Activated CD4-positive, alpha-beta T cell treated with anti-CD3 and anti-CD28 coated beads, Interleukin-2, Interleukin-6, amounts not matched to agents 100 ng/mL and 50 ng/mL, durations not matched to agents 16 hours and 8 hours (primary cell): Measurements from ENCODE around the gene SLC9C1.

Experiments used
- DNase-seq: peaks from one replicate; pipeline ENCODE4 v3.0.0-alpha.2; 2020

SLC9C1 gene

GRCh38 chr3:112175646-112176045 is 118.4 kb downstream of the SLC9C1 start:
- no peak for DNase-seq

DNA sequence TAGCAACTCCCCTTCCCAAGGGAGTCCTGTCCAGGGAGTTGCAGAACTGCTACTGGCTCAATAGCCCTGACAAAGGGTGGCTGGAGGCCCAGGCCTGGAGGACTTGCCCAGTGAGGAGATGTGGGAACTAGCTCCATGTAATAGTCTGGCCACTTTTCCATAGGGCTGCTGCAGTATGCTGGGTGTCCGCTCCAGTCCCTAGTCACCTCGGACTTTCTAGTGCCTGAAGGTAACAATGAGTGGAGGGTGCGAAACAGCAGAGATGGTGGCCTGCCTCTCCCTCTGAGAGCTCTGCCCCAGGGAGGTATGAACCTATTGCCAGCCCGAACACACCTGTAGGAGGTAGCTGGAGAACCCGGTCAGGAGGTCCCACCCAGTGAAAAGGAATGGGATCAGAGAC is 119.0 kb downstream of the SLC9C1 start:
- DNase-seq: no peak

DNA sequence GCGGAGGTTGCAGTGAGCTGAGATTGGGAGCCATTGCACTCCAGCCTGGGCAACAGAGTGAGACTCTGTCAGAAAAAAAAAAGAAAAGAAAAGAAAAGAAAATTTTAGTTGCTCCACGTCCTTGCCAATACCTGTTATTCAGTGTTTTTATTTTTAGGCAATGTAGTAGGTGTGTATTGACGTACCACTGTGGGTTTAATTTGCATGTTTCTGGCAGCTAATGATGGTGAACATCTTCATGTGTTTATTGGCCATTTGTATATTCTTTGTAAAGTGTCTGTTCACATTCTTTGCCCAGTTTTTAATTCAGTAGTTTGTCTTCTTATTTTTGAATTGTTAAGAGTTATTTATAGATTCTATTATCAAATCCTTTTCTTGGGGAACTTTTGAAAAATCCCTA is 122.9 kb downstream of the SLC9C1 start:
- no peak for DNase-seq

GRCh38 chr3:112170046-112170445 is 124.0 kb downstream of the SLC9C1 start:
- no peak for DNase-seq

DNA sequence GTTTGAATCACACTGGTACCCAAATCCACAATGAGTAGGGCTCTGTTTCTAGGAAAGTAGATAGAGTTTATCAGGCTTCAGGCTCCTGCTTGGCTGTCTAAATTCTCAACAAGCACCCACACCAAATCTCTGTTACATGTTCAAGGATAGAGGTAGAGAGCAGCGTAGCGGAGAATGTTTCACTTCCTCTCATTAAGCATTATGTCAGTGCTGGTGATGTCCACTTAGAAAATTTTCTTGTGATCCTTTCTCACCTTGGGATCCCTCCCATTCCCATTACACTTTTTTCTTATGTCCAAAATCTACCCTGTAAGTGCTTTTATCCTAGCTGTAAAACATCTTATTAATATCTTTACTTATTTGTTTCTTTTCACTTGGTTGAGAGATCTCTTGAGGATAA is 126.3 kb downstream of the SLC9C1 start:
- DNase-seq: no peak

GRCh38 chr3:112149136-112149535 is 144.9 kb downstream of the SLC9C1 start:
- no peak for DNase-seq

DNA sequence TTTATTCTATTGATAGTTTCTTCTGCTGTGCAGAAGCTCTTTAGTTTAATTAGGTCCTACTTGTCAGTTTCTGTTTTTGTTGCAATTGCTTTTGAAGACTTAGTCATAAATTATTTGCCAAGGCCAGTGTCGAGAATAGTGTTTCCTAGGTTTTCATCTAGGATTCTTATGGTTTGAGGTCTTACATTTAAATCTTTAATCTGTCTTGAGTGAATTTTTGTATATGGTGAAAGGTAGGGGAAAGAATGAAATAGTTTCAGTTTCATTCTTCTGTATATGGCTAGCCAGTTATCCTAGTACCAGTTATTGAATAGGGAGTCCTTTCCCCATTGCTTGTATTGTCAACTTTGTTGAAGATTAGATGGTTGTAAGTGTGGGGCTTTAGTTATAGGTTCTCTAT is 150.3 kb downstream of the SLC9C1 start:
- DNase-seq: no peak

DNA sequence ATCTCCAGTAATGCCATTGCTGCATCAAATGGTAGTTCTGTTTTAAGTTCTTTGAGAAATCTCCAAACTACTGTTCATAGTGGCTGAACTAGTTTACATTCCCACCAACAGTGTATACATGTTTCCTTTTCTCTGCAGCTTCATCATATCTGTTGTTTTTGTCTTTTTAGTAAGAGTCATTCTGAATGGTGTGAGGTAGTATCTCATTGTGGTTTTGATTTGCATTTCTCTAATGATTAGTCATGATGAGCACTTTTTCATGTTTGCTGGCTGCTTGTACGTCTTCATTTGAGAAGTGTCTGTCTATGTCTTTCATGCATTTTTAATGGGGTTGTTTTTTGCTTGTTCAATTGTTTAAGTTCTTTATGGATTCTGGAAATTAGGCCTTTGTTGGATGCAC is 150.8 kb downstream of the SLC9C1 start:
- peak; percentile 45 for DNase-seq

DNA sequence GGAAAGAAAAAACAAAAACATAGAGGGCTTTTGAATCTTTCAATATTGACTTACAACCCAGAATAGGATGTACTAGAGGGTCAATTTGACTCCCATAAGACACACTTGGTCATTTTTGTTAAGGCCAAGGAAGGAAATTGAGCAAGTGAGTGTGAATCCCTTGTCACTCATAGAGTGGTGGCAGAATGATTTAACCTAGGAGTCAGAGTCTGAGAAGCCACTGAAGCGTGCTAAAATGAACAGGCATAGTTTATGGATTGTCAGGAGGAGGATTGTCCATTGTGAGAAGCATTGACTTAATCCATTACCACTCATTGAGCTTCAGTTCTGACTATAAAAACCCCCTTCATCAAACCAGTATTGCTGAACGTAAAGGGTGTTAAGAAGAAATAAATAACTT is 152.7 kb downstream of the SLC9C1 start:
- no peak for DNase-seq

DNA sequence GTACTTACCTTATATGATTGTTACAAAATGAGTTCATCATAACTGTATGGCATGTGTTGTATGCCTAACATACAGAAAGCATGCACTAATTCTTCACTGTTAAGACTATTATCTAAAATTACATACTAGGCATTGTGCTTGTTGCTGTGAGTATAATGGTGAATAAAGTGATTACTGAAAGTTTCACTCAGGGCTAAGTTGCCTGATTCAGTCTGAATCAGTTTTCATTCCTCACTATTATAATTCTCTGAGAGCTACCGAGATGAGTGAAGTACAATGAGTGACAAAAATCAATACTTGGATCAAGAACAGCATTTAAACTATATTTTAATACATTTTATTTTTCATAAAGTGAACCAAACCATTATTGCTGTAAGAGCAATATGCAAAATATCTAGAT is 153.4 kb downstream of the SLC9C1 start:
- no peak for DNase-seq

- no peak for DNase-seq
These were observed 155.6 kb downstream of the SLC9C1 start for GRCh38 chr3:112138219-112138969.

GRCh38 chr3:112137781-112138180 is 156.2 kb downstream of the SLC9C1 start:
- DNase-seq: no peak

GRCh38 chr3:112136959-112137693 is 156.9 kb downstream of the SLC9C1 start:
- DNase-seq: peak; percentile 53

GRCh38 chr3:112136046-112136445 is 158.0 kb downstream of the SLC9C1 start:
- DNase-seq: no peak

DNA sequence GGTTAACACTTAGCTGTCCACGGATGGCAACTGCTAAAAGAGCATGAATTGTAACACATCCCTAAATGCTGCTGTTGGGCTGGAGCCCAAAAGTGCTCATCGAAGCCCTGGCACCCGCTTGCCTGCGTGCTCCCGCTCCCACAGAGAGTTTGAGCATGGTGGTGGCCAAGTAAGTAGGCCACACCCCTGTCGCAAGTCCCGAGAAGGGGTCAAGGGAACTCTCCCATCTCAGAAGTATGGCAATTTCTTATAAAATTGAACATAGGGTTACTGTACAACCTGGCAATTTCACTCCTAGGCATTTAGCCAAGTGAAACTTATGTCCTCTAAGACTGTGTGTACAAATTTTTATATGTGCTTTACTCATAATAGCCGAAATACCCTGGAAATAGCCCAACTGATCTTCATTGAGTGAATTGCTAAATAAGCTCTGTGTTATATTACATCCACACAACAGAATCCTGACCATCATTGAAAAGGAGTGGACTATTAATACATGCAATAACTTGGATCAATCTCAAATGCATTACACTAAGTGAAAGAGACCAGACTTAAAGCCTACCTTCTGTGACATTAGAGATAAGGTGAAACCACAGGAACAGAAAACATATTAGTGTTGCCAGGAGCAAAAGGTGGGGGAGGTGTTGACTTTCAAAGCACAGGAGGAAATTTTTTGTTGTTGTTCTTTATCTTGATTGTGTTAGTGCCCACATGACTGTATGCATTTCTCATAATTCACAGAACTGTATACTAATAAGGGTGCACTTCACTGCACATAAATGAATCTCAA is 159.5 kb downstream of the SLC9C1 start:
- DNase-seq: peak; percentile 15

DNA sequence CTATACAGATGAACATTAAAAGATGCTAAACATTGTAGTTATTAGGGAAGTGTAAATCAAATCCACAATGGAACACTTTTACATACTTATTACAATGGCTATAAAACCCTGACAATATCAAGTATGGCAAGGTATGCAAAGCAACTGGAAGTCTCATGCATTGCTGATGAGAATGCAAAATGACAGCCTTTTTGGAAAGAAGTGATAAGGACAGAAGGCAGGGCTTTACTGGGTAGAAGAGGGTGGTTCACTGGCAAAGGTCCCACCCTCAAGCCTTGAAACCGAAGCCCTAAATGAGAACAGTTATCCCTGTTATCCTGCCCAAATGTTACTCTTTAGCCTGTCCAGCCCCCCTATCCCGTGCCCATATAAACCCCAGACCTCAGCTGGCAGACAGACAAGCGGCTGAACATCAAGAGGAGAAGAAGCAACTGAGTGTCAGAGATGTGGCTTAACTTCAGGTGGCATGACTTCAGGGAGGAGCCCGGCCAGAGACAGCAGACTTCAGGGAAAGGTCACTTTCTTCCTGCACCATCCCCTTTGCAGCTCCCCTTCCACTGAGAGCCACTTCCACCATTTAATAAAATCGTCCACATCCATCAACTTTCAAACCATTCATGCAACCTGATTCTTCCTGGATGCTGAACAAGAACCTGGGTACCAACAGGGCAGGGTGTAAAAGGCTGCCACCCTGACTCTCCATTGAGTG is 160.2 kb downstream of the SLC9C1 start:
- DNase-seq: no peak

GRCh38 chr3:112132975-112133448 is 161.0 kb downstream of the SLC9C1 start, which contains the start of gene GCSAM:
TSS of gene GCSAM (minus strand) at chr3:112133248. CDS start at chr3:112133120, 128 bp downstream.
- DNase-seq: peak; percentile 70

DNA sequence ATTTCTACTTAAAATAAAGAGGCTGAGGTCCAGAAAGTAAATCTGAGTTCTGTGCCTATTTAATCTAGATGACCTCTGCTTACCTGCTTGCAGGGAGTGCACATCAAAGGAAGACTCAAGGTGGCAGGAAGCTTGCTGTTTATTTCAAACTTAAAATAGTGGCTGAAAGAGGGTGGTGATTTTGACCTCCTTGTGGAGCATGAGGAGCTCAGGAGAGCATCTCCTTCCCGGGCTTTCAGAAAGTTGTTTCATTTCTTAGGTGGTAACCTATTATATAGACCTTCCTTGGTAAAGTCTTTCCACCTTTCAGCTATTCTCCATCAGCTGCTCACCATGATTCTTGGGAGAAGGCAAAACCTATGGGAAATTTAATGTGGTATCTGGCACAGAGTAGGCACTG is 161.5 kb downstream of the SLC9C1 start:
- DNase-seq: peak; percentile 9

- no peak for DNase-seq
These were observed 161.9 kb downstream of the SLC9C1 start for GRCh38 chr3:112132088-112132487.

DNA sequence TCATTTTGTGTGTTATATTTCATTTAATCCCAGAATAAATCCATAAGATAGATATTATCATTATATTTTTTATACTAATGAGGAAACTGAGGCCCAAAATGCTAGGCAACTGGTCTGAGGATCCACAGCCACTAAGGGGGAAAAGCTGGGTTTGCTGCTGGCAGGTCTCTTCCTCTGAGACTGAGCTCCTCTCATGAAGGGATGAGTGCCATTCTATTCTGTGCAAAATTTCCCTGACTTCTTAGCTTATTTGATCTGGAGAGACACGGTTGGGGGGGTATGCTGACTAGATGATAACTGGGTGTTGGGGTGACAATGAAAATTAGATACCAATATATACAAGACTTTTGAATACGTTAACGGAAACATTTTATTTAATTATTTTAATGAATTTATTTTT is 162.9 kb downstream of the SLC9C1 start:
- DNase-seq: no peak

DNA sequence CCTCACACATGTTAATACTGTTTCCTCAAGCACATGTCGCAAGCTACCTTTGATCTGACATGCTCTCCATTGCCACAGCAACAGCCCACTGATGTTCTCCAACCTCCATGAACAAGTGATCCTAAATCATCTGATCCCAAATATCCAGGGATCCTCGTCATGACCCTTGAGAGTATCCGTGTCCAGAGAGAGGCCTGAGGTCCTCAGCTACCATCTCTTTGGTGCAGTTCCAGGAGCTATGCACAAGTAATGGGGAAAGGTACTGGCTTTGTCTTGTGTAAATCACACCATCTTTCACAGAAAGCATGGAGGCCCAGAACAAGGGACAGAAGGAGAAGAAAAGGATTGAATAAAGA is 163.4 kb downstream of the SLC9C1 start:
- no peak for DNase-seq

DNA sequence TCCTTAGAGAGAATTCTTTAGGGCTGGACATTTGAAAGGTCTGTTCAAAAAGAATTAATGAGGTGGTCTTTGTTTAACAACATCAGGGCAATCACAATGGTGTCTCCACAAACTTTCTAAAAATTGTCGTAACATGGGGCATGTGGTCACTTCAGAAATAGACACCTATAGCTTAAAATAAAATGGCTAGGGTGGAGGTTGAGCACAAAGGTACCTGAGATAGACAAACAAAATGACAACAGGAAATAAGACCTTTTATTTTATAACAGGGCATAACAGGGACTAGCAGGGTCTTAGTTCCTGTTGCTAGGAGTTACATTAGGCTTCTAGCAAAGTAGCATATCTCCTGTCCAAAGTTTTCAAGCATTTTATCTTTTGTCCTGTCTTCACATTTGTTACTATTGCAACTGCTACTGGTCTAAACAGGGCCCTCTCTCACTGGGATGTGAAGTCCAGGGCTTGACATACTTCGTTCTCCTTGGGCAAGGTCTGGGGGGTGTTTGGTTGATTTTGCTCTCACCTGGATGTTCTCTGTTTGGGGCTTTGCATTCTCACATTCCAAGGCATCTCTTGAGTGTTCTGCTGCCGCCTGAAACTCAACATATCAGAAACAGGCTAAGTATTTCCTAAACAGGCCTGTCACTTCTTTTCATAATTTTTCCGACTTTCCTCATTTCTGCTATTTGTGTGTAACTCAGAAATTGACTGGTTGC is 163.9 kb downstream of the SLC9C1 start:
- no peak for DNase-seq
